Spinal cord (tissue), 10 donors: ENCODE data around the gene CHD8. TPM values are rescaled to one million over a fixed set of nuclear protein-coding genes. Genes with fewer than 3 reads are reported as not detected.
"Not testable (repeated sequence)": the region's sequence is repeated elsewhere in the genome, so short reads cannot be mapped to it uniquely, and the experiment has no call there.

Source experiments
- DNase-seq, 6 donors: peaks; one replicate each; pipeline versions ENCODE4 v3.0.0 to v3.0.0-alpha.2; 2013 to 2015; ENCODE audit warnings: low spot score in 6 of 6, low read depth in 4 of 6
- H3K27ac ChIP-seq: one replicate; pipeline ENCODE4 v1.5.1; 2013; ENCODE audit warnings: low read depth, low read length, control low read depth
- H3K27me3 ChIP-seq: one replicate; pipeline ENCODE4 v1.6.1; 2013; ENCODE audit warnings: low read length; ENCODE audit not compliant: control insufficient read depth, insufficient read depth
- H3K36me3 ChIP-seq: one replicate; pipeline ENCODE4 v1.6.1; 2013; ENCODE audit warnings: low read length; ENCODE audit not compliant: control insufficient read depth, insufficient read depth
- H3K4me1 ChIP-seq: one replicate; pipeline ENCODE4 v1.6.1; 2013; ENCODE audit warnings: low read length; ENCODE audit not compliant: control insufficient read depth, insufficient read depth
- H3K4me3 ChIP-seq: one replicate; pipeline ENCODE4 v1.5.1; 2013; ENCODE audit warnings: low read depth, low read length, control low read depth
- H3K9me3 ChIP-seq: one replicate; pipeline ENCODE4 v1.6.1; 2013; ENCODE audit warnings: low read length; ENCODE audit not compliant: control insufficient read depth, insufficient read depth
- WGBS: methylation state at CpG from one replicate; pipeline ENCODE4 v1.1.5; 2013; ENCODE audit warnings: missing lambda C conversion rate; ENCODE audit not compliant: insufficient coverage; 5-methylcytosine and 5-hydroxymethylcytosine counted together
- polyA plus RNA-seq, 2 donors: library from polyadenylated mRNA; unstranded; fragments of 120-200 nt; gene quantifications; one replicate each; pipeline ENCODE4 v1.2.1, GENCODE V29; 2013; ENCODE audit not compliant: insufficient read length in 2 of 2
- total RNA-seq, 2 donors: library from RNA; depleted of rRNA in 1 of 2; stranded (reverse); fragments of 120-200 nt in 1 of 2; fragments of >200 nt in 1 of 2; gene quantifications; one replicate each; pipeline versions ENCODE4 v1.2.3 to v1.2.4, GENCODE V29; 2013 to 2014
- donor health status: healthy.

The CHD8 gene
- total and polyA plus RNA-seq, 4 donors = 63.9 to 85.6 (median 81.7) TPM

GRCh38 chr14:21379338-21379737, 76.6 kb downstream of the CHD8 start:
- Histone ChIP-seq H3K27ac (no peak overlapping the region), H3K36me3 (peaks cover 2% of the 10 kb centered on the region), H3K4me3 (no peak overlapping the region), H3K4me1 (peaks cover 4% of the 10 kb centered on the region), H3K27me3 (no peaks in the 10 kb centered on the region), H3K9me3 (no peaks in the 10 kb centered on the region)
- DNase-seq = no peak
- WGBS = no CpG with 5 or more reads among the region's 6 CpGs

GRCh38 chr14:21373980-21374379, 81.9 kb downstream of the CHD8 start:
- no CpG with 5 or more reads among the region's 1 CpG for WGBS
- no peak for DNase-seq
- Histone ChIP-seq H3K4me1 (no peaks in the 10 kb centered on the region), H3K27me3 (no peaks in the 10 kb centered on the region), H3K36me3 (peaks cover 12% of the 10 kb centered on the region), H3K9me3 (no peaks in the 10 kb centered on the region), H3K4me3 (no peak overlapping the region), H3K27ac (no peak overlapping the region)

- not testable (repeated sequence) for H3K4me3 ChIP-seq
- peaks cover 19% of the 10 kb centered on the region for H3K36me3 ChIP-seq
Observed at GRCh38 chr14:21372814-21373213, 83.1 kb downstream of the CHD8 start.

GRCh38 chr14:21369949-21370679, 85.8 kb downstream of the CHD8 start:
- WGBS = 90% methylated on average over 2 of the region's 4 CpGs
- DNase-seq = no peak

More at GRCh38 chr14:21372814-21373213, 83.1 kb downstream of the CHD8 start:
- H3K27ac ChIP-seq, DNase-seq, H3K4me1 ChIP-seq, H3K9me3 ChIP-seq, H3K27me3 ChIP-seq: not testable (repeated sequence)
- 100% methylated on average over 1 of the region's 1 CpG for WGBS

GRCh38 chr14:21367582-21368144, 88.3 kb downstream of the CHD8 start:
- no peak overlapping the region for H3K27ac ChIP-seq
- no peaks in the 10 kb centered on the region for H3K4me1 ChIP-seq
- H3K36me3 ChIP-seq = peaks cover 44% of the 10 kb centered on the region
- H3K4me3 ChIP-seq = no peak overlapping the region
- no peaks in the 10 kb centered on the region for H3K27me3 ChIP-seq
- DNase-seq = no peak
- no peaks in the 10 kb centered on the region for H3K9me3 ChIP-seq
- 100% methylated on average over 3 of the region's 6 CpGs for WGBS

More at GRCh38 chr14:21369949-21370679, 85.8 kb downstream of the CHD8 start:
- H3K27ac ChIP-seq = no peak overlapping the region
- H3K4me1 ChIP-seq = no peaks in the 10 kb centered on the region
- no peaks in the 10 kb centered on the region for H3K27me3 ChIP-seq
- H3K9me3 ChIP-seq = no peaks in the 10 kb centered on the region
- H3K36me3 ChIP-seq = peaks cover 32% of the 10 kb centered on the region
- H3K4me3 ChIP-seq = no peak overlapping the region

GRCh38 chr14:21356511-21356910, 99.4 kb downstream of the CHD8 start:
- WGBS = 100% methylated on average over 4 of the region's 4 CpGs
- no peak for DNase-seq
- Histone ChIP-seq H3K27ac (no peak overlapping the region), H3K27me3 (no peaks in the 10 kb centered on the region), H3K36me3 (peaks cover 50% of the 10 kb centered on the region), H3K9me3 (no peaks in the 10 kb centered on the region), H3K4me1 (no peaks in the 10 kb centered on the region), H3K4me3 (no peak overlapping the region)

- peaks cover 21% of the 10 kb centered on the region for H3K36me3 ChIP-seq
- WGBS = no CpG with 5 or more reads among the region's 9 CpGs
- H3K27me3 ChIP-seq = no peaks in the 10 kb centered on the region
Observed at GRCh38 chr14:21352587-21352986, 103.3 kb downstream of the CHD8 start.

GRCh38 chr14:21350539-21350938, 105.4 kb downstream of the CHD8 start:
- no peak for DNase-seq
- Histone ChIP-seq H3K4me1 (no peaks in the 10 kb centered on the region), H3K27me3 (no peaks in the 10 kb centered on the region), H3K9me3 (no peaks in the 10 kb centered on the region), H3K27ac (no peak overlapping the region), H3K4me3 (no peak overlapping the region), H3K36me3 (peaks cover 18% of the 10 kb centered on the region)
- WGBS = no CpG with 5 or more reads among the region's 3 CpGs

More at GRCh38 chr14:21352587-21352986, 103.3 kb downstream of the CHD8 start:
- no peaks in the 10 kb centered on the region for H3K4me1 ChIP-seq
- H3K27ac ChIP-seq = no peak overlapping the region
- H3K4me3 ChIP-seq = no peak overlapping the region
- no peaks in the 10 kb centered on the region for H3K9me3 ChIP-seq
- DNase-seq = no peak

GRCh38 chr14:21347201-21347600, 108.7 kb downstream of the CHD8 start:
- Histone ChIP-seq H3K9me3 (no peaks in the 10 kb centered on the region), H3K4me3 (no peak overlapping the region), H3K27ac (no peak overlapping the region), H3K27me3 (no peaks in the 10 kb centered on the region), H3K4me1 (no peaks in the 10 kb centered on the region), H3K36me3 (peaks cover 4% of the 10 kb centered on the region)
- WGBS = no CpG with 5 or more reads among the region's 2 CpGs
- peak in 1 of 6 donors; percentile 2 for DNase-seq
